Bronchial epithelial cell (primary cell): ENCODE measurements around the gene EIF4G3. TPM values are rescaled to one million over a fixed set of nuclear protein-coding genes. Genes with fewer than 3 reads are reported as not detected.

Source experiments
- DNase-seq: peaks from one replicate; pipeline ENCODE4 v3.0.0-alpha.2; 2010; ENCODE audit warnings: low read depth
- FAIRE-seq: peaks from 2 replicates; lab custom pipeline; 2011; peaks lifted over from hg19 to GRCh38; lab: Jason Lieb, UNC
- H3K27me3 ChIP-seq: 2 replicates; pipeline ENCODE4 v1.5.1; 2011; ENCODE audit warnings: low read length; ENCODE audit not compliant: control insufficient read depth, insufficient read depth
- H3K36me3 ChIP-seq: 2 replicates; pipeline ENCODE4 v1.5.1; 2011; ENCODE audit warnings: low read length; ENCODE audit not compliant: control insufficient read depth, insufficient read depth
- H3K4me3 ChIP-seq: 2 replicates; pipeline ENCODE4 v1.5.1; 2011; ENCODE audit warnings: mild to moderate bottlenecking, low read depth, low read length, control low read depth
- CTCF ChIP-seq: IDR thresholded peaks from 2 replicates; pipeline ENCODE4 v1.5.1; 2011; ENCODE audit warnings: mild to moderate bottlenecking, moderate library complexity, low read length, control low read depth, inconsistent platforms; ENCODE audit not compliant: insufficient read depth, severe bottlenecking
- total RNA-seq: library from RNA; depleted of rRNA; stranded (reverse); fragments of >200 nt; gene quantifications from 2 replicates; pipeline ENCODE4 v1.2.1, GENCODE V29; 2014

The EIF4G3 gene
- total RNA-seq, 1 donor from 2014 or later = 20.5 TPM

GRCh38 chr1:21168444-21168843 is 8.3 kb downstream of the EIF4G3 start:
- Histone ChIP-seq H3K4me3 (no peak overlapping the region), H3K27me3 (no peaks in the 10 kb centered on the region), H3K36me3 (peaks cover 3% of the 10 kb centered on the region)
- TF ChIP-seq CTCF = no peak
- FAIRE-seq = no peak
- DNase-seq = no peak

GRCh38 chr1:21165646-21166045 is 11.1 kb downstream of the EIF4G3 start:
- H3K36me3 ChIP-seq = peaks cover 2% of the 10 kb centered on the region

GRCh38 chr1:21165076-21165475 is 11.6 kb downstream of the EIF4G3 start:
- FAIRE-seq = no peak
- no peak for TF ChIP-seq CTCF
- H3K27me3 ChIP-seq = no peaks in the 10 kb centered on the region
- H3K4me3 ChIP-seq = no peak overlapping the region
- DNase-seq = no peak
- peaks cover 2% of the 10 kb centered on the region for H3K36me3 ChIP-seq

More at GRCh38 chr1:21165646-21166045, 11.1 kb downstream of the EIF4G3 start:
- FAIRE-seq (no peak), DNase-seq (no peak)
- no peaks in the 10 kb centered on the region for H3K27me3 ChIP-seq
- no peak overlapping the region for H3K4me3 ChIP-seq
- TF ChIP-seq CTCF = no peak

GRCh38 chr1:21164266-21164665 is 12.4 kb downstream of the EIF4G3 start:
- Histone ChIP-seq H3K27me3 (no peaks in the 10 kb centered on the region), H3K36me3 (peaks cover 2% of the 10 kb centered on the region), H3K4me3 (no peak overlapping the region)
- no peak for TF ChIP-seq CTCF
- no peak for FAIRE-seq
- no peak for DNase-seq

- no peaks in the 10 kb centered on the region for H3K27me3 ChIP-seq
- no peak overlapping the region for H3K4me3 ChIP-seq
- DNase-seq (no peak), FAIRE-seq (no peak)
- TF ChIP-seq CTCF = no peak
- H3K36me3 ChIP-seq = peaks cover 4% of the 10 kb centered on the region
Observed at GRCh38 chr1:21162740-21163464, 13.8 kb downstream of the EIF4G3 start.

GRCh38 chr1:21161842-21162241 is 14.9 kb downstream of the EIF4G3 start:
- no peak for DNase-seq
- H3K36me3 ChIP-seq = peaks cover 4% of the 10 kb centered on the region
- FAIRE-seq = no peak
- H3K4me3 ChIP-seq = no peak overlapping the region
- no peak for TF ChIP-seq CTCF
- H3K27me3 ChIP-seq = no peaks in the 10 kb centered on the region
